ENCODE data around the gene SH3GLB2. TPM values are rescaled to one million over a fixed set of nuclear protein-coding genes. Genes with fewer than 3 reads are reported as not detected.
A peak's percentile ranks its signal among the peaks of the same experiment; 100 is the strongest.
"Not testable (repeated sequence)": the region's sequence is repeated elsewhere in the genome, so short reads cannot be mapped to it uniquely, and the experiment has no call there.

Gene SH3GLB2
- total RNA-seq, 1 experiment from 2014 or later = 48.2 TPM

DNA sequence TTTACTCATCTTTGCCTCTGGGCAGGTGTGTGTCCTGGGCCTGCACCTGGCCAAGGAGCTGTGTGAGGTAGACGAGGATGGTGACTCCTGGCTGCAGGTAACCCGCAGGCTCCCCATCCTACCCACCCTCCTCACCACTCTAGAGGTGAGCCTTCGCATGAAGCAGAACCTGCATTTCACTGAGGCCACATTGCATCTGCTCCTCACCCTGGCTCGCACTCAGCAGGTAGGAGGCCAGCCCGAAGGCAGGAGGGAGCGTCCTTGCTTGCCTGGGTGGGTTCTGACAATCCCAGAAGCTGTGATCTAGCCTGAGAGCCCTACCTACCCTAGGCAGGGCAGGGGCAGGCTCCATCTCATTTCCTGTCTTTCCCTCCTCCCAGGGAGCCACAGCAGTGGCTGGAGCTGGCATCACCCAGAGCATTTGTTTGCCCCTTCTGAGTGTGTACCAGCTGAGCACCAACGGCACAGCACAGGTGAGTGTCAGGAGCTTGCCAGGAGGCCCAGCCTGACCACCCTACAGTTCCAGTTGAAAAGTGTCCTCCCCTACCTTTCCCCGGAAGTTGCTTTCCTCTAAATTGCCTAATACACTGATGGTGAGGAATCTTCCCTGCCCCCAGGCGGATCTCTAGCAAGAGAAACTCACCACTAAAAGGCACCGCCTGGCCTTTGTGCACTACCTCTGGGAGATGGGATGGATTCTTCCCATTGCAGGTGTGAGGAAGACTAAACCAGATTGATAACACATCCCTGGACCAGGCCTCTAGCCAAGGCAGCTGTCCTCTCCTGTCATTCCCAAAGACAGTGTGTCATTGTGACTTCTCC is 26.4 kb downstream of the SH3GLB2 start:
- DNase-seq (ENCODE audit: low read depth) = no peak

DNA sequence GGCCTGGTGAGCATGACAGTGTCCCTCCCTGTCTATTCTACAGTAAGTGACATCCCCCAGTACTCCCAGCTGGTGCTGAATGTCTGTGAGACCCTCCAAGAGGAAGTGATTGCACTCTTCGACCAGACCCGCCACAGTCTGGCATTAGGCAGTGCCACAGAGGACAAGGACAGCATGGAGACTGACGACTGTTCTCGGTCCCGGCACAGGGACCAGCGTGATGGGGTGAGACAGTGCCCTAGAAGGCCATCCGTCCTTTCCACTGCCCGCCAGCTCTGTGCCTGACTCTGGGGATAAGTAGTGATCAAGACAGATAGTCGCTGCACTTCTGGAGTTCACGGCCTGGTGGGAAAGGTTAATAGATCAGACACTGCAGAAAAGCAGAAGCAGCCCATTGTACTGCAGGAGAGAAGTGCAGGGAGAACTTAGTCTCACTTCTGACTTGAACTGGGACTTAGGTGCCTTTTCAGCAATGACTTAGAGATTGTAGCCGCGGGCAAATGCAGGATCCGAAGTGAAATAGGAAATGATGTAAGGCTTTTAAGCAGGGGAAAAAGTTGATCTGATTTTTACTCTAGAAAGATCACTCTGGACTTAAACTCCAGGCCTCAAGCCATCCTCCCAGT is 28.4 kb downstream of the SH3GLB2 start:
- DNase-seq (ENCODE audit: low read depth) = no peak

DNA sequence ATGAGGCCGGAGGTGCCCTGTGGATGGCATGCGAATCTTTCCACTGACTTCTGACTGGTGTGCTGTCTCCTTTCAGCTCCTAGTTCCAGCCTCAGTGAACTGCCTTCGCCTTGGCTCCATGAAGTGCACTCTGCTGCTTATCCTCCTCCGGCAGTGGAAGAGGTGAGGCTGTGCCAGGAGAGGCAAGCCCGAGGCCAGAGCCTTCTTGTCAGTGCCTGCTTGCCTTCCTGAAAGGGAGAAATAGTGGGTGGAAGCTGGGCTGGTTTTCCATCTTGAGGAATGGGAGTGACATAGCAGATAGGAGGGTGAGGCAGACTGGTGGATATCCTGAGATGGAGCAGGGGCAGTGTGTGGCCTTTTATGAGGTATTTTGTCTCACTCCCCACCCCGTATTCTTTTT is 29.7 kb downstream of the SH3GLB2 start:
- DNase-seq (ENCODE audit: low read depth) = no peak

DNA sequence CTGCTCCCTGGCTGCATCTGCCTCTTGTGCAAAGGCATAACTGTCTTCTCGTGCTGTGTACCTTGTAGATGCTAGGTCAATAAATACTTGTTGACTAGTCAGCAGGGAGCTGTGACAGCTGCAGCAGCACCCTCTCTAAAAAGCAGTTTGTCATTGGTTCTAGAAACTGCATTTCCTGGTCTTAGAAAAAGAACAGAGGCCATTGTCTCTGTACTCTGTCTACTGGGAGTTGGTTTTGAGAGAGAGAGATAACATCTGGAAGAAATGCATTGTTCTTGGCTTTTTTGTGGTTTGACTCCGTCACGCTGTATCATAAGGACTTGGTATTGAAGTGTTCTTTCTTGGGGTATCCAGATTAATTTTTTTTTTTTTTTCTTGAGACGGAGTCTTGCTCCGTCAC is 32.3 kb downstream of the SH3GLB2 start:
- DNase-seq (ENCODE audit: low read depth) = no peak

DNA sequence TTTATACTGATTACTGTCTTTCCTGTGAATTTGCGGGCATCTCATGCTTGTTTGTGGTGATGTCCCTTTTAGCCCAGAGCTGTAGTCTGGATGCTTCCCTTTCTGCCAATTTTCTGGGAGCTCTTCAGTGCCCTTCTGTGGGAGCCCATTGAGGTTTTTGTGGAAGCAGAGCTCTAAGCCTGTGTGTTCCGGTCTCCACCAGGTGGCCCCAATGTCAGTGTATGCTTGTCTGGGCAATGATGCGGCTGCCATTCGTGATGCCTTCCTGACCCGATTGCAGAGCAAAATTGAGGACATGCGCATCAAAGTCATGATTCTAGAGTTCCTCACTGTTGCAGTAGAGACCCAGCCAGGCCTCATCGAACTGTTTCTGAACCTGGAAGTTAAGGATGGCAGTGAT is 35.1 kb downstream of the SH3GLB2 start:
- DNase-seq (ENCODE audit: low read depth) = peak; percentile 30

DNA sequence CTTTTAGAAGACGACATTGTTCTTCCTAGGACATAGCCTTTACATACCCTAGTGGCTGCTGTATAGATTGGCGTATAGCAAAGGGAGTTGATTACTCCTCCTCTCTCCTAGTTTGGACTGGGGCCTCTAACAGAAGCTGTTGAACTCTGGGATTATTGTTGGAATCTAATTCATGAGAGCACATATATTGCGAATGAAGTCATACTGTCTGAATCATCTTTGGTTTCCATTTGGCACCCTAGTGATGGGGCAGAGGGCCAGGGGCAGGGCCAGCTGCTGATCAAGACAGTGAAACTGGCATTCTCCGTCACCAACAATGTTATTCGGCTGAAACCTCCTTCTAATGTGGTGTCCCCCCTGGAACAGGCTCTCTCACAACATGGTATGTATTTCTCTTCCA is 40.3 kb downstream of the SH3GLB2 start:
- DNase-seq (ENCODE audit: low read depth) = peak; percentile 94

DNA sequence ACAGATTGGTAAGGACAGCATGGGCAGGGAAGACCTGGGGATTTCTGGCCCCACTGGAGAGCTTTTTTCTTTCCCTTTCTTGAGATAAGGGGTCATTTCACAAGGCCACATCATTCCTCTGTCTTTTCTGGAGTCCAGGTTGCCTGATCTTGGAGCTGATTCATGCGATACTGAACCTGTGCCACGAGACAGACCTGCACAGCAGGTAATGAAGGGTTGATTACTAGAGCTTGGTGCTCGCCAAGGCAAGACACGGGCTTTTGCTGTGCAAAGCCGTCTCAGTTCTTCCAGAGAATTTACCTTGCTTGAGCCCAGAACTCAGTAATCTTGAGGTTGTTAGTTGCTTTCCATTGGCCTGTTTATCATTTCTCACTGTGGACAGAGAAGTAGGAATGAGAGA is 41.5 kb downstream of the SH3GLB2 start:
- DNase-seq (ENCODE audit: low read depth) = no peak

DNA sequence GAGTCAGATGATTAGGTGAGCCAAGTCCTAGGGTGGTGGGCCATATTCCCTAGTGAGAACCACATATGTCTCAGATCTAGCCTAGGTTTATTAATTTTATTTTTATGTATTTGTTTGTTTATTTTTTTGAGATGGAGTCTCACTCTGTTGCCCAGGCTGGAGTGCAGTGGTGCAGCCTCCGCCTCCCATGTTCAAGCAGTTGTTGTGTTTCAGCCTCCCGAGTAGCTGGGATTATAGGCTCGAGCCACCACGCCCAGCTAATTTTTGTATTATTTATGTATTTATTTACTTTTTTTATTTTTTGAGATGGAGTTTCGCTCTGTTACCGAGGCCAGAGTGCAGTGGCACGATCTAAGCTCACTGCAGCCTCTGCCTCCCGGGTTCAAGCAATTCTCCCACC is 44.6 kb downstream of the SH3GLB2 start:
- DNase-seq (ENCODE audit: low read depth) = no peak

DNA sequence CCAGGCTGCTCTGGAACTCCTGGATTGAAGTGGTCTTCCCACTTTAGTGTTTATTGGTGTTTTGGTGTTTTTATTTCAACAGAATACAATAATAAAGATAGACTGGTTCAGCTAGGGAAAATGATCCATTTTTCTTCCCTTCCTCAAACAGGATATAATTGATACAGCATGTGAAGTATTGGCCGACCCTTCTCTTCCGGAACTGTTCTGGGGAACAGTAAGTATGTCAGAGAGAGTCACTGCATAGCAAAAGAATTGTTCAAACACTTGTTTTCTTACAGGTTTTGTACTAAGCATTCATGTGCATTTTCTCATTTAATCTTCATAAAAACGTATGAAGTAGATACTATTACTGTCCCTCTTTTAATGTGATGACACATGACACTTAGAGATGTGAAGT is 49.0 kb downstream of the SH3GLB2 start:
- no peak for DNase-seq (ENCODE audit: low read depth)

DNA sequence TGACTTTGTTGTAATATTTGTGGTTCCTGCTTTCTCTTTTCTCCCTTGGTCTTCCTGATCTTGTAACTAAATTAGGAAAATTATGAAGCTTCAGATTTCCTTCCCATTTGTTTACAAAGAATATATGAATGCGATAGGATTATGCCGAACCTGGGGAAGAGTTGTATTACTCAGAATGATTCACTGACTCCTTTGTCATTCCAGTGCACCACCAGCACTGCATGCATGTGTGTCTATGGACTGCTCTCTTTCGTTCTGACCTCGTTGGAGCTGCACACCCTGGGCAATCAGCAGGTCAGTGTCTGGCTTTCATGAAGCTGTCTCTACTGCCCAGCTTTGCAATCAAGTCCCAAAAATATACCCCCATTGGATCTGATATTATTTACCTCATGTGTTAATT is 55.2 kb downstream of the SH3GLB2 start:
- DNase-seq (ENCODE audit: low read depth) = peak; percentile 76

DNA sequence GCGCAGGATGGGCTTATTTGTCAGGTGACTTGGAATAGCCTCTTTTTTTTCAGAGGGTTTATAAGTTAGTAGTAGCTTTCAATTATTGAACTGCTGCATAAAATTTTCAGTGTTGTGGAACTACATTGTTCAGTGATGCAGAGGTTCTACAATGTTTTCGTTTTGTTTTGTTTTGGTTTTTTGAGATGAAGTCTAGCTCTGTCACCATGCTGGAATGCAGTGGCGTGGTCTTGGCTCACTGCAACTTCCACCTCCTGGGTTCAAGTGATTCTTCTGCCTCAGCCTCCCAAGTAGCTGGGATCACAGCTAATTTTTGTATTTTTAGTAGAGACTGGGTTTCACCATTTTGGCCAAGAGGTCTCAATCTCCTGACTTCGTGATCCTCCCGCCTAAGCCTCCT is 58.6 kb downstream of the SH3GLB2 start:
- DNase-seq (ENCODE audit: low read depth) = no peak

DNA sequence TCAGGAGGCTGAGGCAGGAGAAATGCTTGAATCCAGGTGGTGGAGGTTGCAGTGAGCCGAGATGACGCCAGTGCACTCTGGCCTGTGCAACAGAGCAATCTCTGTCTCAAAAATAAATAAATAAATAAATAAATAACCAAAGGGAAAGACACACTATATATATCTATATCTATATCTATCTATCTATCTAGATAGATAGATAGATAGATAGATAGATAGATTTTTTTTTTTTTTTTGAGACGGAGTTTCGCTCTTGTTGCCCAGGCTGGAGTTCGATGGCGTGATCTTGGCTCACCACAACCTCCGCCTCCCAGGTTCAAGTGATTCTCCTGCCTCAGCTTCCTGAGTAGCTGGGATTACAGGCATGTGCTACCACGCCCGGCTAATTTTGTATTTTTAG is 66.7 kb downstream of the SH3GLB2 start:
- not testable (repeated sequence) for DNase-seq (ENCODE audit: low read depth)

Other genes starting within 250 kb of the SH3GLB2 start
- 17.6 and 28.1 TPM in 2 replicates for gene TBC1D13, start 241.1 kb downstream of the SH3GLB2 start, total RNA-seq (2014; rRNA removed)
- gene ENDOG, start 209.8 kb downstream of the SH3GLB2 start, total RNA-seq (2014; rRNA removed) = 30.5 and 48.3 TPM in 2 replicates
- 29.9 and 32.1 TPM in 2 replicates for gene SPOUT1, start 198.5 kb downstream of the SH3GLB2 start, total RNA-seq (2014; rRNA removed)
- gene KYAT1, start 146.4 kb downstream of the SH3GLB2 start, total RNA-seq (2014; rRNA removed) = 9.6 and 9.8 TPM in 2 replicates
- gene LRRC8A, start 146.2 kb downstream of the SH3GLB2 start, total RNA-seq (2014; rRNA removed) = 42.3 and 46.8 TPM in 2 replicates
- 17.3 and 19.5 TPM in 2 replicates for gene PHYHD1, start 107.3 kb downstream of the SH3GLB2 start, total RNA-seq (2014; rRNA removed)
- gene DOLK, start 80.7 kb downstream of the SH3GLB2 start, total RNA-seq (2014; rRNA removed) = 34.4 and 39.0 TPM in 2 replicates
- 61.6 and 80.0 TPM in 2 replicates for gene NUP188, start 80.6 kb downstream of the SH3GLB2 start, total RNA-seq (2014; rRNA removed)
- 29.1 and 31.4 TPM in 2 replicates for gene MIGA2, start 8.3 kb upstream of the SH3GLB2 start, total RNA-seq (2014; rRNA removed)
- 11.1 and 12.8 TPM in 2 replicates for gene DOLPP1, start 52.8 kb upstream of the SH3GLB2 start, total RNA-seq (2014; rRNA removed)
- gene CRAT, start 82.5 kb upstream of the SH3GLB2 start, total RNA-seq (2014; rRNA removed) = 41.9 and 47.9 TPM in 2 replicates
- 113 and 122 TPM in 2 replicates for gene PTPA, start 83.1 kb upstream of the SH3GLB2 start, total RNA-seq (2014; rRNA removed)
- gene IER5L, start 149.9 kb upstream of the SH3GLB2 start, total RNA-seq (2014; rRNA removed) = 10.7 and 12.5 TPM in 2 replicates

All from LHCN-M2 (cell line).